ENCODE measurements around the gene GPR3.
A peak's percentile ranks its signal among the peaks of the same experiment; 100 is the strongest.
"Not testable (repeated sequence)": the region's sequence is repeated elsewhere in the genome, so short reads cannot be mapped to it uniquely, and the experiment has no call there.

The GPR3 gene

GRCh38 chr1:27374362-27375086 lies 17.9 kb upstream of the GPR3 start, which contains the start of gene FCN3:
Gene FCN3, minus strand, starts transcription at chr1:27374824. Its CDS starts 6 bp downstream, at chr1:27374818.
- intact Hi-C loops (cut with DNase I) = no loop called here
- peak in 1 of 10 donors; percentile 19 for DNase-seq

- intact Hi-C loops (cut with DNase I) = no loop called here
- peak in 1 of 10 donors; percentile 59 for DNase-seq
These were observed 14.5 kb upstream of the GPR3 start for GRCh38 chr1:27377760-27378495.

- DNase-seq = peak in 1 of 10 donors; percentile 52
- intact Hi-C loops (cut with DNase I) = loop anchor here (10.0 kb wide), 1 partner anchor 45 kb away; no protein-coding TSS in a partner anchor
These were observed 12.8 kb upstream of the GPR3 start for GRCh38 chr1:27379564-27380122.

- DNase-seq = peak in 1 of 10 donors; percentile 16
- intact Hi-C loops (cut with DNase I) = loop anchor here (10.0 kb wide), 1 partner anchor 45 kb away; no protein-coding TSS in a partner anchor
These were observed 12.2 kb upstream of the GPR3 start for GRCh38 chr1:27380224-27380623.

GRCh38 chr1:27380766-27381733 lies 11.4 kb upstream of the GPR3 start:
- intact Hi-C loops (cut with DNase I) = loop anchor here (10.0 kb wide), 1 partner anchor 46 kb away; no protein-coding TSS in a partner anchor
- peak in 1 of 10 donors; percentile 45 for DNase-seq

GRCh38 chr1:27381969-27382762 lies 10.3 kb upstream of the GPR3 start:
- DNase-seq = peak in 1 of 10 donors; percentile 21
- intact Hi-C loops (cut with DNase I) = loop anchor here (10.0 kb wide), 1 partner anchor 47 kb away; no protein-coding TSS in a partner anchor

- intact Hi-C loops (cut with DNase I) = loop anchor here (10.0 kb wide), 1 partner anchor 48 kb away; no protein-coding TSS in a partner anchor
- peak in 1 of 10 donors; percentile 73 for DNase-seq
These were observed 9.3 kb upstream of the GPR3 start, which contains the start of gene CD164L2 for GRCh38 chr1:27383039-27383605. Gene CD164L2, minus strand, starts transcription at chr1:27383333. Its CDS starts 94 bp downstream, at chr1:27383239.

- intact Hi-C loops (cut with DNase I) = loop anchor here (10.0 kb wide), 1 partner anchor 49 kb away; no protein-coding TSS in a partner anchor
- DNase-seq = no peak
These were observed 8.8 kb upstream of the GPR3 start for GRCh38 chr1:27383661-27384060.

- not testable (repeated sequence) for DNase-seq
- intact Hi-C loops (cut with DNase I) = loop anchor here (10.0 kb wide), 1 partner anchor 50 kb away; no protein-coding TSS in a partner anchor
These were observed 7.6 kb upstream of the GPR3 start for GRCh38 chr1:27384797-27385196.

GRCh38 chr1:27388337-27389005 lies 4.0 kb upstream of the GPR3 start:
- peak in 6 of 10 donors; percentile 44 to 90 (median 65) for DNase-seq
- intact Hi-C loops (cut with DNase I) = loop anchor here (10.0 kb wide), 1 partner anchor 54 kb away; no protein-coding TSS in a partner anchor

GRCh38 chr1:27391511-27392095 lies 819 bp upstream of the GPR3 start:
- peak in 9 of 10 donors; percentile 38 to 96 (median 60) for DNase-seq
- intact Hi-C loops (cut with DNase I) = loop anchor here (10.0 kb wide), 1 partner anchor 273 kb away; no protein-coding TSS in a partner anchor

- intact Hi-C loops (cut with DNase I) = loop anchor here (10.0 kb wide), 1 partner anchor 272 kb away; no protein-coding TSS in a partner anchor
- peak in 3 of 10 donors; percentile 39 to 82 (median 65) for DNase-seq
These were observed 585 bp downstream of the GPR3 start for GRCh38 chr1:27392778-27393635.

- intact Hi-C loops (cut with DNase I) = loop anchor here (10.0 kb wide), 1 partner anchor 271 kb away; no protein-coding TSS in a partner anchor
- DNase-seq = peak in 3 of 10 donors; percentile 57 to 80 (median 76)
These were observed 1.3 kb downstream of the GPR3 start for GRCh38 chr1:27393641-27394281.

GRCh38 chr1:27394282-27394658 lies 1.8 kb downstream of the GPR3 start:
- intact Hi-C loops (cut with DNase I) = loop anchor here (10.0 kb wide), 1 partner anchor 271 kb away; no protein-coding TSS in a partner anchor
- peak in 3 of 10 donors; percentile 71 to 85 (median 72) for DNase-seq

GRCh38 chr1:27394925-27395324 lies 2.5 kb downstream of the GPR3 start:
- intact Hi-C loops (cut with DNase I) = loop anchor here (1.0 to 10.0 kb wide), 2 partner anchors 94 to 270 kb away; no protein-coding TSS in a partner anchor
- peak in 2 of 10 donors; percentile 23 to 36 for DNase-seq

All from posterior cingulate gyrus (tissue), 11 donors.